ENCODE results near the gene GFOD1. TPM values are rescaled to one million over a fixed set of nuclear protein-coding genes. Genes with fewer than 3 reads are reported as not detected.

Gene GFOD1
- total RNA-seq, 1 donor from 2014 or later = 33.7 TPM

DNA sequence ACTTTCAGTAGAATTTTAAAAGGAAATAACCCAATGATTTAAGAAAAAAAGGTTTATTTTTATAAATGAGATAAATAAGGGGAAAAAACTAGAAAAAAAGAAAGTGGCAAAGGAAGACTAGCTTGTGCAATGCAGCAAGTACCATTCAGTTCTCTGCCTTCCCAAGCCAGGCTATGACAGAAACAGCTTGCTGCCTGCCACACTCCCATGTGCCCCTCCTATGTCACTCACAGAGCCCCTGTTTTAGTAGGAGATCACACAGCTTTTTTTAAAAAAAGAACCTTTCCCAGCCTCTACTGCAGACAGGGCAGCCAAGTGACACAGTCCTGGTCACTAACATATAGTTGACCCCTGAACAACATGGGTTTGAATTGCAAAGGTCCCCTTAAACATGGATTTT, 172.6 kb downstream of the GFOD1 start:
- no peaks in the 10 kb centered on the region for H3K4me1 ChIP-seq
- H3K36me3 ChIP-seq = peaks cover 84% of the 10 kb centered on the region
- H3K27ac ChIP-seq = no peak overlapping the region
- no peaks in the 10 kb centered on the region for H3K27me3 ChIP-seq
- ATAC-seq = no peak
- intact Hi-C loops (cut with DNase I) = no loop called here
- H3K9me3 ChIP-seq = no peaks in the 10 kb centered on the region
- H3K4me3 ChIP-seq = no peak overlapping the region
- TF ChIP-seq, protein P1, sequence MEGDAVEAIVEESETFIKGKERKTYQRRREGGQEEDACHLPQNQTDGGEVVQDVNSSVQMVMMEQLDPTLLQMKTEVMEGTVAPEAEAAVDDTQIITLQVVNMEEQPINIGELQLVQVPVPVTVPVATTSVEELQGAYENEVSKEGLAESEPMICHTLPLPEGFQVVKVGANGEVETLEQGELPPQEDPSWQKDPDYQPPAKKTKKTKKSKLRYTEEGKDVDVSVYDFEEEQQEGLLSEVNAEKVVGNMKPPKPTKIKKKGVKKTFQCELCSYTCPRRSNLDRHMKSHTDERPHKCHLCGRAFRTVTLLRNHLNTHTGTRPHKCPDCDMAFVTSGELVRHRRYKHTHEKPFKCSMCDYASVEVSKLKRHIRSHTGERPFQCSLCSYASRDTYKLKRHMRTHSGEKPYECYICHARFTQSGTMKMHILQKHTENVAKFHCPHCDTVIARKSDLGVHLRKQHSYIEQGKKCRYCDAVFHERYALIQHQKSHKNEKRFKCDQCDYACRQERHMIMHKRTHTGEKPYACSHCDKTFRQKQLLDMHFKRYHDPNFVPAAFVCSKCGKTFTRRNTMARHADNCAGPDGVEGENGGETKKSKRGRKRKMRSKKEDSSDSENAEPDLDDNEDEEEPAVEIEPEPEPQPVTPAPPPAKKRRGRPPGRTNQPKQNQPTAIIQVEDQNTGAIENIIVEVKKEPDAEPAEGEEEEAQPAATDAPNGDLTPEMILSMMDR (IDR thresholded peaks at IDR 0.05) = no peak
- no peak for DNase-seq

DNA sequence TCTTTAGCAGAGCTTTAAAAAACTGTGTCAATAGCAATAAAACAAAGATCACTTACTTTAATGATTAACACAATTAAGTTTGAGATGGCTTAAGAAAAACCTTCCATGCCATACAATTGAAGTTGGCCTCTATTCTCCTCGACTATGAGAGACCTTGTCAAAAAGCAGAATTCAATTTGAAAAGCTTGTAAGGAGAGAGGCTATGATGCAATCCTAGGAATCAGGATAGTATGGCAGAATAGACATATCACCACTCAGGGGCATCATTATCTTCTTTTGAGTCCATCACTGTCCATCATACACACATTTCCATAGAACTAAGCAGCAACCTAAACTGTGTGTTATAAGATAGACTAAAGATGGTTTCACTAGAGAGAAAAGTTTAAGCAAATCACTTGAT, 176.2 kb downstream of the GFOD1 start:
- no peak overlapping the region for H3K27ac ChIP-seq
- no peak for ATAC-seq
- TF ChIP-seq, protein P1 (IDR thresholded peaks at IDR 0.05) = no peak

DNA sequence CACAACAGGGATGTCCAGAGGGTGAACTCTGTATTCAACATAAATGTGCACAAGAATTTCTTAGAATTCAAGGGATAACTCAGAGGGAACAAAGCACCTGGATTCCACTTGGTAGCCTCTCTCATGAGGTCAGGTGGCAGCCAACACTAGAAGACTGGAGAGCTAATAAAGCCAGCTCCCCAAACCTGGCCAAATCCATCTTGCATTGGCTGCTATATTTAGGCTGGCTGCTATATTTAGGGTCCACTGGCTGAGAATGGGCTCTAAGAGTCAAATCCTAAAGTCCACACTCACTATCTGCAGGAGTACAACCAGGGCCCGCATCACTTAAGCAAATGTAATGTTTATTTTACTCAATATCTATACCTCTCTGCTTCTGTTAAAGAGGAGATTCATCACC, 179.1 kb downstream of the GFOD1 start:
- Histone ChIP-seq H3K9me3 (no peaks in the 10 kb centered on the region), H3K4me3 (no peak overlapping the region), H3K36me3 (peaks cover 65% of the 10 kb centered on the region), H3K4me1 (peaks cover 26% of the 10 kb centered on the region), H3K27me3 (no peaks in the 10 kb centered on the region), H3K27ac (peak overlapping the region; percentile 12)
- DNase-seq (no peak), ATAC-seq (no peak)
- TF ChIP-seq, protein P1 (IDR thresholded peaks at IDR 0.05) = no peak
- intact Hi-C loops (cut with DNase I) = no loop called here

More for the DNA sequence above, 176.2 kb downstream of the GFOD1 start:
- no peaks in the 10 kb centered on the region for H3K27me3 ChIP-seq
- H3K36me3 ChIP-seq = peaks cover 73% of the 10 kb centered on the region
- H3K4me3 ChIP-seq = no peak overlapping the region
- intact Hi-C loops (cut with DNase I) = no loop called here
- no peaks in the 10 kb centered on the region for H3K9me3 ChIP-seq
- no peak for DNase-seq
- H3K4me1 ChIP-seq = peaks cover 13% of the 10 kb centered on the region

Other genes with a start within 250 kb of the GFOD1 start
- 18.1 TPM for gene TBC1D7, start 159.1 kb downstream of the GFOD1 start, total RNA-seq
- gene SIRT5, start 87.0 kb upstream of the GFOD1 start, total RNA-seq = 11.0 TPM
- 52.0 TPM for gene NOL7, start 127.7 kb upstream of the GFOD1 start, total RNA-seq
- gene RANBP9, start 224.2 kb upstream of the GFOD1 start, total RNA-seq = 38.5 TPM

Data from upper lobe of right lung (tissue), 1 donor.